H54 (cell line): Measurements from ENCODE around the gene RAPGEF2.

ENCODE experiments used
- DNase-seq: peaks from one replicate; pipeline ENCODE4 v3.0.0; 2011; ENCODE audit warnings: low spot score, mixed read lengths; ENCODE audit not compliant: insufficient read length
- FAIRE-seq: peaks from 3 replicates; lab custom pipeline; 2011; peaks lifted over from hg19 to GRCh38; lab: Jason Lieb, UNC
- POLR2A ChIP-seq: IDR thresholded peaks from 2 replicates; pipeline ENCODE4 v1.6.1; 2011; ENCODE audit warnings: low read depth, mild to moderate bottlenecking, low read length

Gene RAPGEF2

DNA sequence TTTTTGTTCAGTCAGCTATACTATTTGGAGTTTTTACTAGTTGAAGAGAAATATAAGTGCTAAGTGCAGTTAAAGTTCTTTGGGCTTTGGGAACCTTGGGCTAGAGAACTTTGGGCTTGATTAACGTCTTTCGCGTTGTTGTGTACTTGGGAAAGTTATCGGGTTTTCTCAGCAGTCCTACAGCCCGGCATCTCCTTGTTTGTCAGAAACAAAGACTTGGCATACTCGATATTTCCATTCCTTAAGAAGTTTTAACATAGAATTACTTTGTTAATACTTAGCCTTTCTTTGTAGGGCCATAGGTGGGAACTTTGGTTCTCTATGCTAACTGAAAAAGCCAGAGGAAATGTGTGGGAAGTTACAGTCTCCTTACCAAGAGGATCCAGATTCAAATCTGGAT lies 28.7 kb downstream of the RAPGEF2 start:
- TF ChIP-seq POLR2A, result no peak
- no peak for DNase-seq
- FAIRE-seq, result no peak

DNA sequence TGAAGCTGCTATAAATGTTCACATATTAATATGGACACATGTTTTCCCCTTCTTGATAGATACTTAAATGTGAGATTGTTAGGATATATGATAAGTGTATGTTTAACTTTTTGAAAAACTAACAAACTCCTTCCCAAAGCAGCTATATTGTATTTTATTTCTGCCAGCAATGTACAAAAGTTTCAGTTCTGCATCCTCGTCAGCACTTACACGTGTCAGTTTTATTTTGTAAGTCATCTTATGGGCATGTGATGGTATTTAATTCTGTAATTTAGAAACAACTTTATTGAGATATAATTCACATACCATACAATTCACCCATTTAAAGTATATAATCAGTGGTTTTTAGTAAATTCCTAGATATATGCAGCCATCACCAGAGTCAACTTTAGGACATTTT lies 31.6 kb downstream of the RAPGEF2 start:
- no peak for TF ChIP-seq POLR2A
- no peak for FAIRE-seq
- no peak for DNase-seq

DNA sequence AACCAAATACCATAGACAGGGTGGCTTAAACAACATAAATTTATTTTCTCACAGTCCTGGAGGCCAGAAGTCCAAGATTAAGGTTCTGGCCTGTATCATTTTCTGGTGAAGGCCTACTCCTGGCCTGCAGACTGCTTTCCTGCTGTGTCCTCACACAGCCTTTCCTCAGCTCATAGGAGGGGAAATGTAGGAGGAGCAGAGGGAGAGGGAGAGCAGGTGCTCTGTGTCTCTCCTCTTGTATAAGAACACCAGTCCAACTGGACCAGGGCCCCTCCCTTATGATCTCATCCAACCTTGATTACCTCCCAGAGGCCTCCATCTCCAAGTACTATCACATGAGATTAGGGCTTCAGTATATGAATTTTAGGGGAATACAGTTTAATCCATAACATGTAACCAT lies 34.3 kb downstream of the RAPGEF2 start:
- no peak for TF ChIP-seq POLR2A
- FAIRE-seq (no peak), DNase-seq (no peak)

DNA sequence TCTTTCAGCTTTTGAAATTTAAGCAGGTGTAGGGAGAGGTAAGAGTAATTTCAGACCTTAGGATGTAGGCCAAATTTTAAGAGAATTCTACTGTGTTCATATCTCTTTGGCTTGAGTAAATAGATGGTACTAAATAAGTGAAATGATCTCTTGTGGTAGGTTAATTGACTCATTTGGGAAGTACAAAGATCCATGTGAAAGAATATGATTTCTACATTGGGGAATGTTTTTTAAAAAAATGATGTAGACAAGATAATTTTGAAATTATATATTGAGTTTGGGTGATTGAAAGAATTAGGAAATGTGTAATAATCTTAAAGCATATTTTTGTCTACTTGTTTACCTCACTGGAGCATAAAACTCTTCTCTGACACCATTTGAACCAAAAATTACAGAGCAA lies 35.6 kb downstream of the RAPGEF2 start:
- DNase-seq, result no peak
- no peak for FAIRE-seq

DNA sequence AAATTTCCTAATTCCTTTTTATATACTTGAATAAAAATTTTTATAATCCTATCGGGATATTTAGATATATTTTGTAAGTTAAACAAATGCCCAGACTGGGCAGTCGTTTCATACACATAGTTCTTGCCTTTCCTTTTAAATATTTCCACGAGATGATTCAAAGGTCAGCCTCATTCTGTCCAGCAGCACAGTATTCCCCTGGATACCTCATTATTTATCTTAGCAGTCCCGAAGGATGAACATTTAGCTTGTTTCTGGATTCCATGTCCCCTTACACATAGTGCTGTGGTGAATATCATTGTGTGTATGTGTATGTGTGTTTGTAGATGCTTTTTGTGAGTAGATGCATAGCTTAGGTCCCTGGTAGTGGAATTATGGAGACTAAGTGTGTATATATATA lies 38.3 kb downstream of the RAPGEF2 start:
- TF ChIP-seq POLR2A, result no peak
- FAIRE-seq (no peak), DNase-seq (no peak)

More for the DNA sequence above, 35.6 kb downstream of the RAPGEF2 start:
- no peak for TF ChIP-seq POLR2A

DNA sequence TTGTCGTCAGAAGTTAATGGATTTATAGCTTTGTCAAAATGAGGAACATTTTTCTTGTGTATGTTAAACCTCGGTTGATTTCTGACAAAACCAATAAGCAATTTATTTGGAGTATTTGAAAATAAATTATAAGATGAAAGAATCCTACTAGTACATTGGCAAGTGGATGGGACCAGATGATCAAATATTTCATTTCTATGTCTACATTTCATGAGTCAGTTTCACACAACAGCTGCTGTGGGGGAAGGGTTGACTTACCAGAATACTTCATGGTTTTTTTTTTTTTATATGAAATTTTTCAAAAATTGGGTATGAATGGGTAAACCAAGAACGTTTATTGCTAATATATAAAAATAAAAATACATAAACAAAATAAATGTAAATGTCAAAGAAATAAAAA lies 39.4 kb downstream of the RAPGEF2 start:
- TF ChIP-seq POLR2A, result no peak
- FAIRE-seq (no peak), DNase-seq (no peak)

DNA sequence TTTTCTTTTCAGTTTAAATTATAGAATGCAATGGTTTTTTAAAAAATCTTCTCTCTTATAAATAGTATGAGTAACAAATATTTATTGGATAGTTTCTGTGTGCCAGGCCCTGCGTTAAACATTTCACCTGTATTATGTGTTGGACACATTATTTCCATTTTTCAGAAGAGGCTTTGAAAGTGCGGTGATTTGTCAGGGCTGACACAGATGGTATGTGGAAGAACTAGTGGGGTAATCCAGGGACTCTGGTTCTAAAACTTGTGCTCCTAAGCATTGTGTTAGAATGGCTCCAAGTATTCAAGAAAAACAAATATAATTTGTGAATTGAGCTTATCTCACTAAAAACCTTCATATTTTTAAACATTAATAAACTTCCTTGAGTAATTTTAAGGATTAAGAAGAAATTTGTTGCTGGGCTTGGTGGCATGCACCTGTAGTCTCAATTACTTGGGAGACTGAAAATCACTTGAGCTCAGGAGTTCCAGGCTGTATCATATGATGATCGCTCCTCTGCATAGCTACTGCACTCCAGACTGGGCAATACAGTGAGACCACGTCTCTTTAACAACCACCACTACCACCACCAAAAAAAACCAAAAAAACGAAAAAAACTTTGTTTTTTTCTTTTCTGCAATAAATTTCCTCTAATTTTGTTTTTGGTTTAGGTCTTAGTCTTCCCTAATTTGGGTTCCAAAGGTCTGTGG lies 40.0 kb downstream of the RAPGEF2 start:
- no peak for FAIRE-seq
- no peak for TF ChIP-seq POLR2A
- no peak for DNase-seq

DNA sequence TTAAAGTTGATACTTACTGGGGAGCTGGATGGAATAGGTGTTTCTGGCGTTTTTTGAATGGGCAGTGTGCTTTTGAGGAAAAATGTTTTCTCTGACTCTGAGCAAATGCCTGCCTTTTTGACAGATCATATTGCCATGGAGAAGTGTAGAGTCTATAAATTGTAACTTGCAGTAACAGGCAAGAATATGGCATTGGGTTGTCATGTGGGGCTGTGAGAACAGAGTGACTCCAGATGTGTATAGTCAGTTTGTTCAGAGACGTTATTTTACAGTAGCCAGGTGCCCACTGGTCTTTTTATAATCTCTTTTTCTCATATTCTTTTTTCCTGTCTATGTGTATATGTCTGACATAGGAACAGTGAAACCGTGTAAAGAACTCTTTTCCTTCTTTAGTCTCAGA lies 40.8 kb downstream of the RAPGEF2 start:
- no peak for FAIRE-seq
- TF ChIP-seq POLR2A, result no peak
- DNase-seq, result no peak

DNA sequence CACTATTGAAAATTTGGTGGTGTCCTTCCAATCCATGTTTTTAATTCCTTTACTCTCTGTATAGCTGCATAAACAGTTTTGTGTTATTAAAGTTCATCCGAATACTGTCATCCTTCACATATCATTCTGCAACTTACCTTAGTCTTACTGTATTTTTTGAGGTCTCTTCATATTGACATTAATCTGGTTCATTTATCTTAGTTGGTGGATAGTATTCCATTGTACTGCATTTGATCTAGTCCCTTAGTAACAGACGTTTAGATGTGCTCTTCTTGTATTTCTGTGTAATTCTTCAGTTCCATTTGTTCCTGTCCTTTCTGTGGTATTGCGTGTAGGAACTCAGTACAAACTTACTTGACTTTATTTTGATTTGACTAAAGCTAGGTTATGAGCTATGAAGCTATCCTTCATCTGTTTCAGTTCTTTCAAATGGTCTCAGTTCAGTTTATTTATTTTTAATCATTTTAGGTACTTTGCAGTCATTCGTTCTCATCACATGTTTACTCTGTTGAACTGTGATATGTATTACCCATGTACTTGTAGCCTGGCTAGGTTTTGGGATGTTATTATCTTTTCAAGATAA lies 41.3 kb downstream of the RAPGEF2 start:
- no peak for FAIRE-seq
- no peak for TF ChIP-seq POLR2A
- no peak for DNase-seq

DNA sequence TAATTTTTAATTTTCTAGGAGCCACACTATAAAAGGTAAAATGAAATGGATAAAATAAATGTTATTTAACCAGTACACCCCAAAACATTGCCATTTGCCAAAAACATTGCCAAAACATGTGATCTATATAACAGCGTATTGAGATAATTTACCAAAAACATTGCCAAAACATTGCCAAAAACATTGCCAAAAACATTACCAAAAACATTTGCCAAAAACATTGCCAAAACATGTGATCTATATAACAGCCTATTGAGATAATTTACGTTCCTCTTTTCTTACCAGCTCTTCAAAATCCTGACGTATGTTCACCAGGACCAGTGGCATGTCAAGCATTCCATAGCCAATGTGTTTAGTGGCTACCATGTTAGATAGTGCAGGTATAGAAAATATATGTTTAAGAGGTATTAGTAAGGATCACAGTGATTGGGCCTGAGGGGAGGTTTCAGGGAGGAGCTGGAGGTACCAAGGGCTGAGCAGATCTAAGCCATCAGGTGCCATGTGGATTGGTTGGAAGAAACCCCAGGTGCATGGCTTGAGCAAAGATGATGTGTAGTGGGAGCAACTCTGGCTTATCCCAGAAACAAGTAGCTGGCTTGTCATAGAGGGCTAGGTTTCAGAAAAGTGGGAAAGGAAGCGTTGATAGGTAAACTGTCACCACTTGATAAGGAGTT lies 42.6 kb downstream of the RAPGEF2 start:
- no peak for TF ChIP-seq POLR2A
- FAIRE-seq, result no peak
- no peak for DNase-seq

DNA sequence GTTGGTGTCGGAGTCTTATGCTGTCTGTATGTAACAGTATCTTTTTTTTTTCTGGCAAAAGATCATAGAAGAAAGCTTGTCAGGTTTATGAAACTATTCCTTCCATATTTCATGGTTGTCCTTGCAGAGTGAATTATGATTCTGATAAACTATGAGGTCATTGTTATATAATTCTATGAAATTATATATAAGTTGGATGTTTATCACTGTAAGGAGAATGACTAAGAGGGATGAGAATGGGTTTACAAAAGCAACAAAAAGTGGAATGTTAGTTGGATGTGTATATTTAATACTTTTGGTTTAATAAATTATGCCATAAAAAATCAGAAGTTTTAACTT lies 43.1 kb downstream of the RAPGEF2 start:
- TF ChIP-seq POLR2A, result no peak
- DNase-seq, result no peak
- no peak for FAIRE-seq

DNA sequence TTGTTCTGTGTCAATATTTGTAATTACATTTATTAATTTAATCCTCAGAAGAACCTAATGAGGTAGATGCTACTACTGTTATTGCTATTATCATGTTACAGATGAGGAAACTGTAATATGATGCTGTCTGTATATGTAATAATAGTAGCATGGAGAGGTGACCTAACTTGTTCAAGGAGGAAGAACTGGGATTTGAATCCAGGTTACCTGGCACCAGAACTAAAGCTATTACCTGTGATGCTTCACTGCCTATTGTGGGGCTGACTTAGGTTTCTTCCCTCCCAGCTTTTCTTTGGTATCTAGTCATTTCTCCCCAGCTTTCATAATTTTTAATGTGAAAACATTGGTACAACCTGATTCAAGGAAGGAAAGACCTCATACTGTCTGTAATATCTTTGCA lies 43.6 kb downstream of the RAPGEF2 start:
- TF ChIP-seq POLR2A, result no peak
- DNase-seq (no peak), FAIRE-seq (no peak)

DNA sequence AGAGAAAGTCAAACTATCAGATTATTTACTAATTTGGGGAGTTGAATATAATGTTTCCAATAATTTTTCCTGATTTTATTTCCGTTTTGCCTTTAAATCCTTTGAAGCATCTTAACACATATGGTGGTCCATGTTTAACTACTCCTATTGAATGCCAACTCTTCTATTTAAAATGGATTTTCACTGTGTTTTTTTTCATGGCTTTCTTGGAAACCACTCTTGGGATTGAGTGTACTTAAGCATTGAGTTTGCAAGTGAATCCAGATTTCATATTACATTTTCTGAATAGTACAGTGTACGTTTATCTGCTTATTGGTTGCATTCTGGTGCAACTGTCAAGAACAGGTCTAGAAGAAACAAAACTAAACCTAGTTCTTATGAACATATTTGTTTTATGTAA lies 45.6 kb downstream of the RAPGEF2 start:
- no peak for TF ChIP-seq POLR2A
- FAIRE-seq (no peak), DNase-seq (no peak)

DNA sequence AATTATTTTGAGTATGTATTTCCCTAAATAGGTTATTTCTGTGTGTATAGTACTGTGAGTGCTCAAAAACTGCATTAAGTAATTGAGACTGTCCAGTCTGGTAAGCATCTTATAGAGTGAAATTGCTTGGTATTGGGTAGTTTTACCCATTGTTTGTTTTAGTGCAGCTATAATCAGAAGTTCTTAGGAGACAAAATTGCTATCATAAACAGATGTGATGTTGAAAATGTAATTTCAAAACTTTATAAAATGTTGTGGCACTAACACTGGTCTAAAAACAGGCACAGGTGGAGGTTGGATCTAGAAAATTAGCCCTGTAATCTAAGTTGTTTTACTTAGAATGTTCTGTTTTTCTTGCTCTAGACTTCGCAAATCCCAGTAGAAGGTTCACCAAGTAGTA lies 46.8 kb downstream of the RAPGEF2 start:
- DNase-seq (no peak), FAIRE-seq (no peak)
- TF ChIP-seq POLR2A, result no peak

DNA sequence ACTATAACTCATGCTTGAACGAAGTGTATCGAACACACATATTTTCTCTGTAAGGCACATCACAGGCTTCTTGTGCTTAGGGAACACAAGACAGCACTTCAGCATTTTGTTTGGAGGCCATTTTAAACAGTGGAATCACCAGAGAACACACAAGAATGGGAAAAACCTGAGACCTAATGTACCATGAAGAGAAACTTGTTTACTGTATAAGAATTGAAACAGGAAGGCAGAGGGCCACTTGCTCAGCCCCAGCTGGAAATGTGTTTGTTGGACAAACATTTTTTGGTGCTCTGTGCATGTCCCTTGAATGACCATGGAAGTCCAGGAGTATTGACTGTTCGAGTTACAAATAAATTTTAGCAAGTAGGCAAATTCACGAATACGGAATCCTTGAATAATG lies 47.5 kb downstream of the RAPGEF2 start:
- FAIRE-seq, result no peak
- DNase-seq, result no peak
- no peak for TF ChIP-seq POLR2A
